Lower lobe of right lung (tissue), 2 donors: Measurements from ENCODE around the gene TMEM53. TPM values are rescaled to one million over a fixed set of nuclear protein-coding genes. Genes with fewer than 3 reads are reported as not detected.

ENCODE experiments used
- ATAC-seq, 2 donors: fragments of 200-7000 bp; cut with Tn5 transposase; one replicate each; pipeline ENCODE4 v1.9.1; 2020 to 2022; ENCODE audit warnings: mild to moderate bottlenecking in 2 of 2, moderate library complexity in 2 of 2
- DNase-seq: peaks from one replicate; pipeline ENCODE4 v3.0.0-alpha.2; 2020
- H3K27ac ChIP-seq: fragments of 200-600 bp; one replicate; pipeline ENCODE4 v1.8.0; 2022
- H3K27me3 ChIP-seq: fragments of 200-600 bp; one replicate; pipeline ENCODE4 v1.8.0; 2022; ENCODE audit warnings: low read depth
- H3K36me3 ChIP-seq: fragments of 200-600 bp; one replicate; pipeline ENCODE4 v1.8.0; 2022; ENCODE audit warnings: mild to moderate bottlenecking
- H3K4me1 ChIP-seq: fragments of 200-600 bp; one replicate; pipeline ENCODE4 v1.8.0; 2022
- H3K4me3 ChIP-seq: fragments of 200-600 bp; one replicate; pipeline ENCODE4 v1.8.0; 2022; ENCODE audit warnings: mild to moderate bottlenecking
- H3K9me3 ChIP-seq: fragments of 200-600 bp; one replicate; pipeline ENCODE4 v1.8.0; 2022
- CTCF ChIP-seq: fragments of 200-600 bp; IDR thresholded peaks from one replicate; pipeline ENCODE4 v1.8.0; 2022; ENCODE audit warnings: antibody characterized with exemption, mild to moderate bottlenecking
- intact Hi-C: fragments of 100-400 bp; cut with DNase I; formaldehyde crosslinking; loops from one replicate; pipeline ENCODE4 v1.11.0; 2022
- total RNA-seq: library from RNA; stranded (reverse); fragmentation: NEBNext Ultra II Directional; extraction: Animal tissue kit (Norgen Biotek cat#: 25700); gene quantifications from one replicate; pipeline ENCODE4 v1.2.1, GENCODE V29; 2021
- donor health status: DM: no; HTN: yes; CAD: no; lungs with severe emphysema.

TMEM53 gene
- total RNA-seq, 1 donor from 2014 or later = 22.6 TPM

GRCh38 chr1:44693159-44693558, 18.9 kb upstream of the TMEM53 start:
- intact Hi-C loops = no loop called here
- peaks cover 3% of the 10 kb centered on the region for H3K4me1 ChIP-seq
- no peak overlapping the region for H3K4me3 ChIP-seq
- DNase-seq (no peak), ATAC-seq (no peak)
- no peaks in the 10 kb centered on the region for H3K9me3 ChIP-seq
- no peaks in the 10 kb centered on the region for H3K27me3 ChIP-seq
- no peak for TF ChIP-seq CTCF
- no peaks in the 10 kb centered on the region for H3K36me3 ChIP-seq
- H3K27ac ChIP-seq = no peak overlapping the region

GRCh38 chr1:44689447-44689765, 15.1 kb upstream of the TMEM53 start:
- intact Hi-C loops = no loop called here

GRCh38 chr1:44688760-44689446, 14.6 kb upstream of the TMEM53 start:
- peak; percentile 60 to 61 for ATAC-seq
- no peak overlapping the region for H3K27ac ChIP-seq
- no peaks in the 10 kb centered on the region for H3K27me3 ChIP-seq
- H3K4me1 ChIP-seq = no peaks in the 10 kb centered on the region
- no peak overlapping the region for H3K4me3 ChIP-seq
- peak; percentile 51 for DNase-seq
- H3K9me3 ChIP-seq = no peaks in the 10 kb centered on the region
- no peak for TF ChIP-seq CTCF
- H3K36me3 ChIP-seq = no peaks in the 10 kb centered on the region
- intact Hi-C loops = no loop called here

More at GRCh38 chr1:44689447-44689765, 15.1 kb upstream of the TMEM53 start:
- H3K27ac ChIP-seq = no peak overlapping the region
- H3K9me3 ChIP-seq = no peaks in the 10 kb centered on the region
- no peak for DNase-seq
- H3K36me3 ChIP-seq = no peaks in the 10 kb centered on the region
- H3K4me1 ChIP-seq = no peaks in the 10 kb centered on the region
- no peak overlapping the region for H3K4me3 ChIP-seq
- no peak for ATAC-seq
- no peaks in the 10 kb centered on the region for H3K27me3 ChIP-seq
- TF ChIP-seq CTCF = no peak

- H3K4me3 ChIP-seq = no peak overlapping the region
- intact Hi-C loops = no loop called here
- DNase-seq (no peak), ATAC-seq (no peak)
- no peak overlapping the region for H3K27ac ChIP-seq
- H3K36me3 ChIP-seq = no peaks in the 10 kb centered on the region
- no peaks in the 10 kb centered on the region for H3K27me3 ChIP-seq
- TF ChIP-seq CTCF = no peak
- H3K9me3 ChIP-seq = no peaks in the 10 kb centered on the region
- no peaks in the 10 kb centered on the region for H3K4me1 ChIP-seq
Observed at GRCh38 chr1:44685881-44686280, 11.6 kb upstream of the TMEM53 start.

GRCh38 chr1:44685218-44685617, 10.9 kb upstream of the TMEM53 start:
- no peaks in the 10 kb centered on the region for H3K27me3 ChIP-seq
- no peak overlapping the region for H3K4me3 ChIP-seq
- no peak for TF ChIP-seq CTCF
- DNase-seq (no peak), ATAC-seq (no peak)
- no peak overlapping the region for H3K27ac ChIP-seq
- intact Hi-C loops = no loop called here
- H3K9me3 ChIP-seq = no peaks in the 10 kb centered on the region
- no peaks in the 10 kb centered on the region for H3K4me1 ChIP-seq
- H3K36me3 ChIP-seq = no peaks in the 10 kb centered on the region
